CD4-positive, alpha-beta T cell treated with Interferon alpha-2 for 1 hour (primary cell): Measurements from ENCODE around the gene FXR2.

Experiments
- DNase-seq, 2 donors: peaks; one replicate each; pipeline ENCODE4 v3.0.0-alpha.2; 2020 to 2022

FXR2 gene

GRCh38 chr17:7614425-7615264 is at the start of gene FXR2:
Gene FXR2 (minus strand): TSS chr17:7614897. CDS start chr17:7614532, 365 bp downstream.
- peak; percentile 100 for DNase-seq

GRCh38 chr17:7656958-7657609 is 42.4 kb upstream of the FXR2 start:
- DNase-seq: no peak

- no peak for DNase-seq
These were observed 40.8 kb upstream of the FXR2 start for GRCh38 chr17:7655541-7655840.

- no peak for DNase-seq
These were observed 40.3 kb upstream of the FXR2 start for GRCh38 chr17:7654832-7655540.

- DNase-seq: no peak
These were observed 38.0 kb upstream of the FXR2 start for GRCh38 chr17:7652388-7653356.

- no peak for DNase-seq
These were observed 37.1 kb upstream of the FXR2 start for GRCh38 chr17:7651665-7652387.

GRCh38 chr17:7651097-7651664 is 36.5 kb upstream of the FXR2 start:
- DNase-seq: no peak

- peak; percentile 77 to 80 for DNase-seq
These were observed 35.9 kb upstream of the FXR2 start, which contains the start of gene ATP1B2 for GRCh38 chr17:7650509-7651096. Gene ATP1B2 (plus strand): TSS chr17:7650926. CDS start chr17:7651519, 593 bp downstream.

- no peak for DNase-seq
These were observed 32.3 kb upstream of the FXR2 start for GRCh38 chr17:7647018-7647417.

- DNase-seq: no peak
These were observed 31.8 kb upstream of the FXR2 start for GRCh38 chr17:7646457-7646856.

- DNase-seq: peak; percentile 19 to 64
These were observed 30.1 kb upstream of the FXR2 start for GRCh38 chr17:7644775-7645174.

- peak in 1 of 2 donors; percentile 42 for DNase-seq
These were observed 26.9 kb upstream of the FXR2 start for GRCh38 chr17:7641635-7642034.

- no peak for DNase-seq
These were observed 26.1 kb upstream of the FXR2 start for GRCh38 chr17:7640783-7641182.

- no peak for DNase-seq
These were observed 21.5 kb upstream of the FXR2 start for GRCh38 chr17:7636163-7636562.

GRCh38 chr17:7634384-7634783 is 19.7 kb upstream of the FXR2 start:
- DNase-seq: no peak

GRCh38 chr17:7633093-7633492 is 18.4 kb upstream of the FXR2 start:
- DNase-seq: no peak

- DNase-seq: peak; percentile 36 to 55
These were observed 17.8 kb upstream of the FXR2 start for GRCh38 chr17:7632492-7632894.

GRCh38 chr17:7631398-7632380 is 17.0 kb upstream of the FXR2 start:
- DNase-seq: no peak

- no peak for DNase-seq
These were observed 15.4 kb upstream of the FXR2 start, which contains the start of gene SHBG for GRCh38 chr17:7629939-7630571. Gene SHBG (plus strand): TSS chr17:7630135. CDS start chr17:7630173, 38 bp downstream.
